PC-3 (cell line): Measurements from ENCODE around the gene MAGI2.

Source experiments
- CTCF ChIP-seq: fragments of 300-600 bp; sonication (generic); conservative IDR thresholded peaks from 2 replicates; pipeline ENCODE4 v1.5.1; 2017; ENCODE audit warnings: antibody characterized with exemption, low read depth, mild to moderate bottlenecking, low read length
- EZH2 ChIP-seq: fragments of 300-600 bp; sonication (generic); IDR thresholded peaks from one replicate; pipeline ENCODE4 v1.6.1; 2017; ENCODE audit warnings: antibody characterized with exemption, mild to moderate bottlenecking, low read length; ENCODE audit not compliant: unreplicated experiment
- EZH2phosphoT487 ChIP-seq: fragments of 300-600 bp; sonication (generic); IDR thresholded peaks from 2 replicates; pipeline ENCODE4 v1.6.1; 2018; ENCODE audit warnings: mild to moderate bottlenecking, antibody characterized with exemption, low read length, borderline replicate concordance

DNA sequence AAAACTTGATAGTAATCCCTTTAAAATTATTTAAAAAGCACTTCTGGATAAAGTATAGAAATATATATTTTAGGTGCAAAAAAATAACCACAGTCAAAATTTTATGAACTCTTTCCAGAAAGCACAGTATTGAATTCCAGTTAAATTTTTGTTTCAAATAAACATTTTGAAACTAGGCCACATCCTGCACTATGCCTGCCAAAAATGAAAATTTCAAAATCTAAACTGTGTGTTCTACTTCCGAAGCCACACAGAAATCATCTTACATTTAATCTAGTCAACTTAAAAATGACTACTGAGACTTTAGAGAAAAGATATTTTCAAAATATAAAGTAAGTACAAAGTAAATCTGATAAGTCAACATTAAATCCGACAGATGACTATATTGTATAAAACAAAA is 50.0 kb downstream of the MAGI2 start:
- TF ChIP-seq CTCF (no peak), EZH2phosphoT487 (no peak), EZH2 (no peak)
